ENCODE results near the gene NPNT. TPM values are rescaled to one million over a fixed set of nuclear protein-coding genes. Genes with fewer than 3 reads are reported as not detected.

Gene NPNT
- total and polyA plus RNA-seq, 2 donors: 13.0 to 50.6 TPM

DNA sequence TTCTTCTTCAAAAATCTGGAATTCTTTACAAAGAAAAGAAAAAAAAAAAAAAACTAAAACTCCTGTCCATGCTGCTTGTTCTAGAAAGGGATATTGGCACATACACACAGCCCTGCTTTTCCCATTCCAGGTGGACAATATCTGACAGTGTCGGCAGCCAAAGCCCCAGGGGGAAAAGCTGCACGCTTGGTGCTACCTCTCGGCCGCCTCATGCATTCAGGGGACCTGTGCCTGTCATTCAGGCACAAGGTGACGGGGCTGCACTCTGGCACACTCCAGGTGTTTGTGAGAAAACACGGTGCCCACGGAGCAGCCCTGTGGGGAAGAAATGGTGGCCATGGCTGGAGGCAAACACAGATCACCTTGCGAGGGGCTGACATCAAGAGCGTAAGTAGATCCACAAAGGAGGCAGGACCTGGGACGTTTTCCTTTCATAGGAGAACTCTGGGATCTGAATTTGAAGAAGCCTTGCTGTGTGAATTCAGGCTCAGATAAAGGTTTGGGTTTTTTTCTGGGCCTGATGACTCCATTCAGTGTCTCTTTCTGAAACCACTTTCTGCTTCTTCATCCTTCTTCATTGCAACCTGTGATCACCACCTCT, 71.9 kb downstream of the NPNT start:
- Histone ChIP-seq H3K4me3 (ENCODE audit: low read depth, low read length) (no peak overlapping the region), H3K36me3 (ENCODE audit: insufficient read depth) (no peaks in the 10 kb centered on the region), H3K4me1 (ENCODE audit: insufficient read depth) (no peaks in the 10 kb centered on the region), H3K27ac (ENCODE audit: low read depth) (no peak overlapping the region)
- 55% methylated on average over 10 of the region's 10 CpGs for WGBS
- no peak for DNase-seq (ENCODE audit: extremely low spot score)

- WGBS: 88% methylated on average over 2 of the region's 2 CpGs
- no peak overlapping the region for H3K4me3 ChIP-seq (ENCODE audit: low read depth, low read length)
- no peak for DNase-seq (ENCODE audit: extremely low spot score)
- no peaks in the 10 kb centered on the region for H3K4me1 ChIP-seq (ENCODE audit: insufficient read depth)
- no peaks in the 10 kb centered on the region for H3K36me3 ChIP-seq (ENCODE audit: insufficient read depth)
- H3K27ac ChIP-seq (ENCODE audit: low read depth): no peak overlapping the region
These were observed 74.3 kb downstream of the NPNT start for GRCh38 chr4:105969575-105969974.

- 85% methylated on average over 1 of the region's 1 CpG for WGBS
- DNase-seq (ENCODE audit: extremely low spot score): no peak
These were observed 75.1 kb downstream of the NPNT start for GRCh38 chr4:105970371-105970770.

GRCh38 chr4:105971036-105971435, 75.8 kb downstream of the NPNT start:
- Histone ChIP-seq H3K36me3 (ENCODE audit: insufficient read depth) (no peaks in the 10 kb centered on the region), H3K27ac (ENCODE audit: low read depth) (no peak overlapping the region), H3K4me1 (ENCODE audit: insufficient read depth) (no peaks in the 10 kb centered on the region), H3K4me3 (ENCODE audit: low read depth, low read length) (no peak overlapping the region)
- DNase-seq (ENCODE audit: extremely low spot score): no peak
- WGBS: 82% methylated on average over 4 of the region's 4 CpGs

More at GRCh38 chr4:105970371-105970770, 75.1 kb downstream of the NPNT start:
- Histone ChIP-seq H3K4me1 (ENCODE audit: insufficient read depth) (no peaks in the 10 kb centered on the region), H3K4me3 (ENCODE audit: low read depth, low read length) (no peak overlapping the region), H3K27ac (ENCODE audit: low read depth) (no peak overlapping the region), H3K36me3 (ENCODE audit: insufficient read depth) (no peaks in the 10 kb centered on the region)

GRCh38 chr4:105972946-105973621, 77.8 kb downstream of the NPNT start:
- Histone ChIP-seq H3K27ac (ENCODE audit: low read depth) (no peak overlapping the region), H3K36me3 (ENCODE audit: insufficient read depth) (no peaks in the 10 kb centered on the region), H3K4me1 (ENCODE audit: insufficient read depth) (no peaks in the 10 kb centered on the region), H3K4me3 (ENCODE audit: low read depth, low read length) (no peak overlapping the region)
- 90% methylated on average over 5 of the region's 5 CpGs for WGBS
- no peak for DNase-seq (ENCODE audit: extremely low spot score)

DNA sequence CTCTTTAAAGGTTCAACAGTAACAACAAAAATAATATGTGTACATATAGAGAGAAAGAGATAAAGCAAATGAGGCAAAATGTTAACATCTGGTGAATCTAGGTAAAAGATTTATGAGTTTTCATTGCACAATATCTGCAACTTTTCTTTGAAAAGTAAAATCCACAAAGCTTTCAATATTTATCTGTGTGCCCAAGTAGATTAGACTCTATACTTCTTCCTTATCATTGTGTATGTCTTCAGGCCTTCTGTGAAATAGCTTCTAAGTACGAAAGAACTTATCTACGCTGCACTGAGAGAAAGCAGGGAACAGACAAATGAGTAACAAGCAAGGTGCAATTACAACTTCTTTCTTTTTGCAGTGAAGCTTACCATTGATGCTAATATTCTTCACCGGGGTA, 81.6 kb downstream of the NPNT start:
- WGBS: 51% methylated on average over 3 of the region's 3 CpGs
- Histone ChIP-seq H3K27ac (ENCODE audit: low read depth) (no peak overlapping the region), H3K4me3 (ENCODE audit: low read depth, low read length) (no peak overlapping the region), H3K36me3 (ENCODE audit: insufficient read depth) (no peaks in the 10 kb centered on the region), H3K4me1 (ENCODE audit: insufficient read depth) (no peaks in the 10 kb centered on the region)
- DNase-seq (ENCODE audit: extremely low spot score): no peak

- Histone ChIP-seq H3K4me1 (ENCODE audit: insufficient read depth) (no peaks in the 10 kb centered on the region), H3K4me3 (ENCODE audit: low read depth, low read length) (no peak overlapping the region), H3K27ac (ENCODE audit: low read depth) (no peak overlapping the region), H3K36me3 (ENCODE audit: insufficient read depth) (no peaks in the 10 kb centered on the region)
- 68% methylated on average over 2 of the region's 2 CpGs for WGBS
- DNase-seq (ENCODE audit: extremely low spot score): no peak
These were observed 83.5 kb downstream of the NPNT start for GRCh38 chr4:105978684-105979296.

DNA sequence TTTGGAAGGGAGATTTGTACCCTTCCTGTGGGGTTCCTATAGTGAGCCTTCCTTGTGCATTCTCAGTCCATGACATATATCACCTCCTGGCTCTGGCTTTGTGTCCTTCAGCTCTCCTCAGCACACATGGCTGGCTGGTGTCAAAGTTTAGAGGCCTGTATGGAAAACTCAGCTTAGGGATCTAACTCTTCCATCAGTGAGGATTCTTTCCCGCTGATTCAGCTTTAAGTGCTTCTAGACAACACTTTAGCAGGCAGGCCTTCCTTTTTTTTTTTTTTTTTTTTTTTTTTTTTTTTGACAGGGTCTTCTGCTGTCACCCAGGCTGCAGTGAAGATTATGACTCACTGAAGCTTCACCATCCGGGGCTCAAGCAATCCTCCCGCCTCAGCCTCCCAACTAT, 84.2 kb downstream of the NPNT start:
- 91% methylated on average over 3 of the region's 3 CpGs for WGBS
- H3K4me3 ChIP-seq (ENCODE audit: low read depth, low read length): no peak overlapping the region
- no peaks in the 10 kb centered on the region for H3K36me3 ChIP-seq (ENCODE audit: insufficient read depth)
- no peak for DNase-seq (ENCODE audit: extremely low spot score)
- no peak overlapping the region for H3K27ac ChIP-seq (ENCODE audit: low read depth)
- no peaks in the 10 kb centered on the region for H3K4me1 ChIP-seq (ENCODE audit: insufficient read depth)

GRCh38 chr4:105988671-105989070, 93.4 kb downstream of the NPNT start:
- H3K4me1 ChIP-seq (ENCODE audit: insufficient read depth): no peaks in the 10 kb centered on the region
- DNase-seq (ENCODE audit: extremely low spot score): no peak
- 47% methylated on average over 2 of the region's 2 CpGs for WGBS
- H3K4me3 ChIP-seq (ENCODE audit: low read depth, low read length): no peak overlapping the region
- H3K27ac ChIP-seq (ENCODE audit: low read depth): no peak overlapping the region
- no peaks in the 10 kb centered on the region for H3K36me3 ChIP-seq (ENCODE audit: insufficient read depth)

GRCh38 chr4:105989485-105990242, 94.4 kb downstream of the NPNT start:
- no peaks in the 10 kb centered on the region for H3K4me1 ChIP-seq (ENCODE audit: insufficient read depth)
- no peak overlapping the region for H3K4me3 ChIP-seq (ENCODE audit: low read depth, low read length)
- no peaks in the 10 kb centered on the region for H3K36me3 ChIP-seq (ENCODE audit: insufficient read depth)
- 53% methylated on average over 2 of the region's 2 CpGs for WGBS
- DNase-seq (ENCODE audit: extremely low spot score): no peak
- no peak overlapping the region for H3K27ac ChIP-seq (ENCODE audit: low read depth)

- Histone ChIP-seq H3K4me3 (ENCODE audit: low read depth, low read length) (no peak overlapping the region), H3K27ac (ENCODE audit: low read depth) (no peak overlapping the region), H3K36me3 (ENCODE audit: insufficient read depth) (no peaks in the 10 kb centered on the region), H3K4me1 (ENCODE audit: insufficient read depth) (no peaks in the 10 kb centered on the region)
- DNase-seq (ENCODE audit: extremely low spot score): no peak
- 43% methylated on average over 3 of the region's 3 CpGs for WGBS
These were observed 95.7 kb downstream of the NPNT start for GRCh38 chr4:105990933-105991332.

GRCh38 chr4:105991726-105992125, 96.5 kb downstream of the NPNT start:
- WGBS: 95% methylated on average over 8 of the region's 8 CpGs
- Histone ChIP-seq H3K36me3 (ENCODE audit: insufficient read depth) (no peaks in the 10 kb centered on the region), H3K27ac (ENCODE audit: low read depth) (no peak overlapping the region), H3K4me1 (ENCODE audit: insufficient read depth) (no peaks in the 10 kb centered on the region), H3K4me3 (ENCODE audit: low read depth, low read length) (no peak overlapping the region)
- DNase-seq (ENCODE audit: extremely low spot score): no peak

DNA sequence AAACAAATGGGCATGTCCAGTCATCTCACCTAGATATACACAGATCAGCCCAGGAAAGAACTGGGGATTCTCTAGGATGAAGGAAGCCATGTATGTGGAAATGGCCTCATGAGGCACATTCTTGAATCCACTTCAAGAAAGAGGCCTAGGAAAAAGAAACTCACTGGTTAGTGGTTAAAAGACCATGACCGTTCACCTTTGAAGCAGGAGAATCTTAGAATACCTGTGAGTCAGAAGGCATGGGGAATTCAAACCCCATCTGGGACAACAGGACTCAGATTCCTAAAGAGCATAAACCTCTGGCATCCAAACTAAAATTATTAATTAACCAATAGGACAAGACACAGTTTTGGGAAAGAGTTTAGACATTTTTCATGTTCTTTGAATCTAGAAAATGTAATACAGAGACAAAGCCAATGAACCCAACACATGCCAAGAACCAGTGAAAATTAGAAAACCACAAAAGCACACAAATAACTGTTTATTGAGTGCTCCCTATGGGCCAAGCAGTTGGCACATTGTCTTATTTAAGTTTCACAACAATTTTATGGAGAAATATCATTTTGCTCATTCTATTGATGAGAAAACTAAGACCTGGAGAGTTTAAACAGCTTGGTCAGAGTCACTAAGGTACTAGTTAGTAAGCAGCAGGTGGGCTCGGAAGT, 97.5 kb downstream of the NPNT start:
- Histone ChIP-seq H3K27ac (ENCODE audit: low read depth) (no peak overlapping the region), H3K36me3 (ENCODE audit: insufficient read depth) (no peaks in the 10 kb centered on the region), H3K4me3 (ENCODE audit: low read depth, low read length) (no peak overlapping the region), H3K4me1 (ENCODE audit: insufficient read depth) (no peaks in the 10 kb centered on the region)
- no peak for DNase-seq (ENCODE audit: extremely low spot score)
- 98% methylated on average over 2 of the region's 2 CpGs for WGBS

Data from urinary bladder (tissue), 4 donors.